GM18868 (cell line): ENCODE data around the gene BLACAT1.

Source experiments
- ATAC-seq: cut with Tn5 transposase; IDR thresholded peaks from one replicate; pipeline ENCODE4 v1.9.1; 2021; ENCODE audit warnings: mild to moderate bottlenecking, moderate library complexity; ENCODE audit not compliant: unreplicated experiment

BLACAT1 gene

DNA sequence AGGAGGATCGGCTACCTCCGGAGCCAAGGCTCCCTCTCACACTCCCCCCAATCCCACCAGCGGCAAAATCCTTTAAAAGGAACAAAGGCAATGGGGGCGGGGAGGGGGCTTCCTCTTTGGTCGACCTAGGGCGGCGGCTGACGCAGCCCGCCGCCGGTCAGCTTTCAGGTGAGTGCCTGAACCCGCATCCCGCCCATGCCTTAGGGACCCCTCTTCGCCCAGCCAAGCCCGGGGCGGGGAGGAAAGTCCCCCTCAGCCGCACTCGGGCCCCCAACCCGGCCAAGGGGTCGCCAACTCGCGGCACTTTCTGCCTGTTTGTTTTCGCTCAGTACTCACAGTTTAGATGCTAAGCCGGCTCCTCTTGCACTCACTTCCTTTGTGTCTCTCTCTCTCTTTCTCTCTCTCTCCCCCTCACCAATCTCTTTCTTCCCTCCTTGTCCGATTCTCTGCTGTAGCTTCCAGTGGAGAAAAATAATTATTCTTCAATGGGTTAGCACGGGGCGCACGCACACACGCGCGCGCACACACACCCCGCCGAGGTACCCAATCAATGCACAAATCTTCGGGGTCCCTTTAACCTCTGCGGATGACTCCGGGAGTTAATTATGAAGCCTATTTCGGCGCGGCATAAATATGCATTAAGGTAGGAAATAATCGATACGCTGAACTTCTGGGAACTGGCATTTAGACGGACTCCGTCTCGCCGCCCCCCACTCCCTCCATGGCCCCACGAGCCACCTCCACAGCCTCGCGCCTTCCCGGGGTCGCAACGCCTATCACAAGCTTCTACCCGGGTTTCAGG is at the start of gene BLACAT1:
Gene BLACAT1 (minus strand): TSS at position 465 of the 802 bp plus-strand sequence.
- no peak for ATAC-seq

DNA sequence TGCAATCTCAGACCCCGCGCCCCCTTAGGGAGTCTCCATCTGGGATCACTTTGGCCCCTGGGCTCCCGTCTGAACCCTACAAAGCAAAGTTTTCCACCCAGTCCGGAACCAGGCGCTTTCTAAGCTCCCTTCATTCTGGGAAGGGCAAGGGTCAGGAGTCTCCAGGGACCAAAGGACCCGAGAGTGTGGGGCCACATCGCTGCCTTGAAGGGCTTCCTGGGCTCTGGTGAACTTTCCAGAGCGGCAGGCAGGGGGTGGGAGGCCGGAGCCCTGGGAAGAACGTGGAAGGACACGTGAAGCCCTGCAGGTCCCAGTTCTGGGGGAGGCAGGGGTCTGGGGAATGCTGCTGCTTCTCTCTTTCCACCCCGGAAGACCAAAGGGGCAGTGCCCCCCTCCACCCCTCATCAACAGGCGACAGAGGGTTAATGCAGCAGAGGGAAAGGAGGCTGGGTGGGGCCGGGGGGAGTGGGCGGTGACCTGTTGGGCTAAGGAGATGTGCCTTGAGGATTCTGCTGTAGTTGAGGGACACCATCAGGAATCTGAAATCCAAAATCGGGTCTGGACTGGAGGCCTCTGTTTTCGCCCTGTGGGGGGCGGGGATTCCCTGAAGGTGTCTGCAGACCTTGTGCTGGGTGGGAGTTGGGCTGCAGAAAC is 49.4 kb upstream of the BLACAT1 start:
- ATAC-seq = no peak

DNA sequence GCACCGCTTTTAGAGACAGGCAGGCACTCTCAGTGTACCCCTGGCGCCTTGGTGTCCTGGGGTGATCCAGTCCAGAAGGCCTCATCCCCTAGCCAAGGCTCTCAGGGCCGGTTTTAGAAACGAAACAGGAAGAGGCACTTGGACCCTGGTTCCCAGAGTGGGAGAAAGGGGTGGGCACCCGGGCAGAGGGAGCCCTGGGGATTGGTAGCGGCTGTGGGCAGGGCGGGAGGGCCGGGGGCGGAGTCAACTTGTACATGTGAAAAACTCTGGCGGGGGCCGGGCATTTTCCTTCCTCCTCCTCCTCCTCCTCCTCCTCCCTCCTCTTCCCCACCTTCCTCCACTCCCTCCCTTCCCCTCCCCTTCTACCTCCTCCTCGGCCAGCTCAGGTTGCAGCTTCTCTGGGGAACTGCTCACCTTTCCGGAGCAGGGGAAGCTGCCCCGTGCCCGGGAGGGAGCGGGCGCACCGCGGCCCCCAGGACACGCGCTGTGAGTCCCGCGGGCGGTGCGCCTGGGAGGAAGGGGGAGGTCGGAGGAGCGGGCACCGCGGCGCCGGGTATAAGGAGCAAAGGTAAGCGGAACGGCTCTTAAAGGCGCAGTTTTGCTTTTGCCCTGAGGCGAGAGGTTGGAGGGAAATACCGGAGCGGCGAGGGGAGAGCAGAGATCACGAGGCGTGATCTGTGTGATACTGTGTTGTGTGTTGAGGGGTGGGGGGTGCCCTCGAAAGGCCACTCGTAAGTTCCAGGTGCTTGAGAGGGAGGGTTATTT is 48.6 kb upstream of the BLACAT1 start, which contains the start of gene CDK18:
Gene CDK18 (plus strand): TSS at position 359 of the 765 bp plus-strand sequence. CDS start 18,499 bp downstream, outside the sequence.
- no peak for ATAC-seq

DNA sequence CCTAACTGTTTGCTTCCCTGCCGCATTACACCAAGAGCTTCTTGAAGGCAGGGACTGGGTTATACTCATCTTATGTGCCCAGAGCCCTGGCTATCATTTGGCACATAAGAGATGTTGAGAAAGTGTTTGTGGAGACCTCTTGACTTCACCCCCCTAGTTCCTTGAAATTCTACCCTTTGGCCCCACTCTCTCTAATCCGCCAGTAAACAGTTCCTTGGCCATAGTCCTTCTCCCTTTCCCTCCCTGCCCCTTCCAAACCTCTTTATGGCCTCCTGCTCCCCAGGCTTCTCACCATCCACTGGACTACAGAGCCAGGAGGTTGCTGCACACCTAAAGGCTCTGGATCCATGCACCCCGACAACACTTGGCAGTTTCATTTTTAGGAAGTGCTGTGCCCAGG is 47.1 kb upstream of the BLACAT1 start:
- ATAC-seq = no peak

DNA sequence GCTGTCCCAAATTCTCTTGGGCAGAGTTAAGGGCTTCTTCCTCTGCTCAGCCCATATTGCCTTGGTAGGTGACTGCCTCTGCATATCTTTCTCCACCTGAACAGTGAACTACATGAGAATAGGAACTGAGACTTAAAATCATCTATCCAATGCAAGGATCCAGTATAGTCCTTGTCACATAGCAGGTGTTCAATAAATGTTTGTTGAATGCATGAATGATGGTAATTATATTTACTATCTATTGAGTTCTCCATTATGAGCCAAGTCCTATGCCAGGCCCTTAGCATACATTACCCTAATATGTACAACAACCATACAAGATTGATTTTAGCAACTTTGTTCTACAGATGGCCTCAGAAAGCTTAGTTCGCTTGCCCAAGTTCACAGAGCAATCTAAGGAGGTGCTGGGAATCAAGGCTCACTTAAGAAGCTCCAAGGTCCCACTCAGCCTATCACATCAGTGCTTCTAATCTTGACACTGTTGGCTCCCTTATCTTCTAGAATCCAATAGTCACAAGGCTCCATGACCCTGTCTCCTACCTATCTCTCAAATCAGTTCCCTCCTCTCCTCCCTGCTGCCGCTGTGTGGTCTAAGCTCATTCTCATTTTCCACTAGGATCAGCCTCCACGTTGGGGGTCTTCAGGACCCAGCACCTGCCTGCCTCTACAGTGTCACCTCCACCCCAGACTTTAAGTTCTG is 46.4 kb upstream of the BLACAT1 start:
- no peak for ATAC-seq

DNA sequence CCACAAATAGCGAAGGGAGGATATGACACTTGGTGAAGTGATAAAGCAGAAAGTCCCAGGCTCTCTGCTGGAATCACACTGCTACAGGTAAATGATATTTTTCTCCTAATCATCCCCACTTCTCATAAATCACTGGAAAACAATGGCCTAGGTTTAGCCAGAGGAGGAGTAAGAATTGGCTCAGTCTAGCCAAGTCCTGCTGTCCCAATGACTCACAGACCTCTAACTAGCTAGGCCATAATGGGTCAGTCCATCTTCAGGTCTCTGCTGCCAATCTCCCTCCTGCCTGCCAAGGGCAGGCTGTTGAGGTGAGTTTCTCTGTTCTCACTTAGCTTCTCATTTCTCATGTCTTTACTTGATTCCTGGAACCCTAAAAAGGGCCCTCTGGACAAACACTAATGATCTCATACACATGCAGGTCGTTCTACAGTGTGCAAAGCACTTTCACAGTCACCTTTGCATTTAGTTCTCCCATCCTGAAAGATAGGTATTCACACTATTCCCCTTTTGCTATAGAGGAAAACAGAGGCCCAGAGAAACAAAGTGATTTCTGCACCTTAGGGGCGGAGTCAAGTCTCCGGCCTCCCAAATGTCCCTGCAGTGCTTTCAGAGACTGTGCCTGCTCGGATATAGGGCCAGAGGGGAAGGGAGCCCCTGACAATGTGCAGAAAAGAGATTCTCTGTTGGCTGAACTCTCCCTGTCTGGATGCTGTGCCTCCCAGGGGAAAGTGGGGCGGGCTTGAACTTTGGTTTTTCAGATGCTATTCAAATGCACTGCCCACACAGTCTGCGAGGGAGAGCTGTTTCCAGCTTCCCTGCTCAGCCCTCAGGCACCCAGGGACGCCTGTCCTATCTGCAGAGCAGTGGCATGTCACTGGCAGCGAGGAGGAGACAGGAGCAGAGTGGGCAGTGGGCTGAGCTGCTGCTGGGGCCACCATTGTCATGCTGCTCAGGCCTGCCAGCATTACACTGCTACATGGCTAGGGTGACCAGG is 44.7 kb upstream of the BLACAT1 start:
- no peak for ATAC-seq

DNA sequence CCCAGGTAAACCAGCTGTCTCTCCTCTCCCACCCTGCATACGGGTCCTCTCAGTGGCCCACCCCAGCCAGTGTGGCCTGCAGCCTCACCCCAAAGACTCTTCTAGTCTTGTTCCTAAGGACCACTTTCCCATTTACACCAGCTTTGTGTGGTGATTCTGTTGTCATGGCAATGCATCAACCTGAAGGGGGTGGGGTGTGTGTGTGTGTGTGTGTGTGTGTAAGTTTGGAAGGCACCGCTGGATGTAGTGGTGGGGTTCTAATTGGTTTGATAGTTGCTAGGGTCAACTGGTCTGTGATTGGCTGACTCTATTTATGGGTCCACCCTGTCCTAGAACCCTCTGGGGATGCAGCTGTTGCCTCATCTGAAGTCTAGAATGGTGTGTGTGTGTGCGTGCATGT is 43.9 kb upstream of the BLACAT1 start:
- ATAC-seq = no peak

DNA sequence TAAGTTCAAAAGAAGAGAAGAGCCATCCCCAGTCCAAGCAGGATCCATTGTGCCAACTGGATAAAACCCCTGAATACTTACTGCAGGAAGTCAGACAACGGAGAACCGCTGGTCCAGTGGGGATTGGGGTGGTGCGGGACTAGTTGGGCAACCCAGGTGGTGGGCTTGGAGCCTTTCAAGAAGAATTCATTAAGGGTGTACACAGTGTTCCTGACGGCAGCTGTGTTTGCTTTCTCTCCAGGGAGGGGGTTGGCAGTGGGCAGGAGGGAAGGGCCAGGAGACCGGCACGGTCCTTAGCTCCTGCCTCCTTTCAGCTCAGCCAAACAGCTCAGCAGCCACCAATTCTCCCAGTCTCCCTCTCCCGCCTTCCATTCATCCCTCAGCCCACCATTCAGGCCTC is 41.5 kb upstream of the BLACAT1 start:
- no peak for ATAC-seq

DNA sequence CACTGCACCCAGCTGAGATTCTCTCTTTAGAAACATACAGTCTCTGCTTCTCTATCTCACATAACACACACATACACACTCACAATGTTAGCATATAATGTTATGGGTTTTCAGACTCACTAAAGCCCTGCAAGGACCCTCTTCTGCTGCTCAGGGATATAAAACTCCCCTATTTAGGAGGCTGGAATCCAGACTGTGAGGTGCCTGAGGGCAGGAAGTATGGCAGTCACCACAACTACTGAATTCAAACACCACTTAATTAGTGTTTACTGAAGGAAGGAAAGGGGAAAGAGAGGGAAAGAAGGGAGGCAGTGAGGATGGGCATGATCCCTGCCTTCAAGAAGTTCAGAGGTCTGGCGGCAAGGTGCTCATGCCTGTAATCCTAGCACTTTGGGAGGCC is 40.8 kb upstream of the BLACAT1 start:
- ATAC-seq = no peak

DNA sequence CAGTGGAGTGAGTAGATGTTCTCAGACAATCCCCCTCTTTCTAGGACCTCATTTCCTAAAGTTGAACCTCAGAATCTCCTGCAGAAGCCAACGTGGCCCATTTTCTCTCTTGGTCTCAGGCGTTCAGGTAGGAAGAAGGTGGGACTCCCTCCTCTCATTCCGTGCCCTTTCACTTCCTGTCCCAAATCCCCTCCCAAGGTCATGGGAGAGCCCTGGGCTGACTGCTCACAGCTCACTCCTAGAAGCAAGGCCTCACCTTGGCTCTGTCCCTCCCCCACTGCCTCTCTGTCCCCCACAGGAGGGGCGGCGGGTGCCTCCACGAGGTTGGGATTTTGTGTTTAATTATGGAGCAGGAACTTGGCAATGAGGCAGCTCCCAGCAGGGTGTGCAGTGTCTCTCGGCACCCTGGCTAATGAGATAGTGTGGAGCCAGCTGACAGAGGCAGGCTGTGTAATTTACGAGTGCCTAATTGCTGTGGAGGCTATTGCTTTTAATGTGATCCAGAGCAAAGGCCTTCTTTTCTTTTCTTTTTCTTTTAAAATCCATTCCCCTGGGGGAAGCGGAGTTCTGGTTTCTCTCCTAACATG is 39.5 kb upstream of the BLACAT1 start:
- no peak for ATAC-seq

DNA sequence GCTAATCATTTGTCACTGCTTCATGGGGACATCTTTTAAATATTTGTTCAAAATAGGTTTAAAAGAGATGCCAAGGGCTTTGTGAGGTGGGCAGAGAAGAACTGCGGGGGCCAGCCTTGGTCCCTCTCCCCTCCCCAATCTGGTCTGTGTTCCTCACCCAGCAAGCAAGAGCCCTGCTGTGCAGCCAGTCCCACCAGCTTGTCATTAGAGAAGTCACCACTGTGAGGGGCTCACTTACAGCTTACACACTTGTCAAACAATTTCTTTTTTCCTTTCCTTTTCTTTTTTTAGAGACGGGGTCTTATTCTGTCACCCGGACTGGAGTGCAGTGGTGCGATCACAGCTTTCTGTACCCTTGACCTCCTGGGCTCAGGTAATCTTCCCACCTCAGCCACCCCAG is 38.3 kb upstream of the BLACAT1 start:
- ATAC-seq = no peak

DNA sequence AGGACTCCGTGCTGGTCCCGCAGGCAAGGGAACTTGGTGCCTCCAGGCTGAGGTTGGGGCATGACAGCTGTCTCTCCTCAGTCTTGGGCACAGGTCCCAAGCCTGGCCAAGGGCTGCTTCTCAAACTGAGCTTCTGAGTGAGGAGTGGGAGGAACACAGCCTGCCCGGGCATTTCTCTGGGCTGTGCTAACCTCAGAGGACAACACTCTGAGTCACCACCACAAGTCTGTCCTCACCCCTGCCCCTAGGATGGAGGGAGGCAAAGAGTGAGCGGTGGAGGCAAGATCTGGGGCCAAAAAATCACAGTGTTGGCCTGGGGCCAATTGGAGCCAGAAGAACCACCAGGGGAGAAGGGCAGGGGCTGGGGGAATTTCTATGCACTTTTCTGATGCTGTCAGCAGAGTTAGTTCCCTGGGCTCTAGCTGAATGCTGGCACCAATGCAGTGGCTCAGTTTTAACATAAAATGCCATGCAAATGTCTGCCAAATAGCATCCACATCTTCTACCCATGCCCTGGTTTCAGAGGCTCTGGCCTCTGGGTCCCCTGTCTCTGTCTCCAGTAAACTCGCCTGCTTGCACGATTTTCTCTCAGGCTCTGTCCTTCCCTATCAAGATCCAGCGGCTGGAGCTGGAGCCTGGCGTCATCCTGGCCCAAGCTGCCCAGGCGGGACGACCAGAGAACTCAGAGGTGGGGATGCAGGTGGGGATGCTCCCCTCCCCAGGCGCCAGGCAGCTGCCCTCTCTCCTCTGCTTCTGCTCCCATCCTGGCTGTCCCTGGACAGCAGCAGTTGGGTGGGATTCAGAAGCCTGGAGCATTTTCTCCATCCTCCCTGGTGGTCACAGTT is 37.6 kb upstream of the BLACAT1 start:
- no peak for ATAC-seq

DNA sequence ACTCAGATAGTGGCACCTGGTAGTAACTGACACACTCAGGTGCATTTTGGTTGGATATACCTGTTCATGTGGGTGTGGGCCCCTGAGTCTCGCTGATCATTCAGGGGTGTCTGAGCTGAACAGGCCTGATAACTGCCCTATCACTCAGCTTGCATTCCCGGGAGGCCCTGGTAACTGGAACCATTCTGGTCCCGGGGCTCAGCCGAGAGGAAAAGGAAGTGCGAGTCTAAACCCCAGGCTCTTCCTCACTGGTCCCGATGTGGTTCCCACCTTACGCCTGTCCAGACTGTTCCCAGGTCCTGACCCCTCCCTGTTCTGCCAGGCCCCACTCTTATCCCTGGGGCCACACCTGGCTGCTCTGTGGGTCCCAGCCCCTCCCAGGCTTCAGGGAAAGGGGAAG is 36.9 kb upstream of the BLACAT1 start:
- ATAC-seq = no peak

DNA sequence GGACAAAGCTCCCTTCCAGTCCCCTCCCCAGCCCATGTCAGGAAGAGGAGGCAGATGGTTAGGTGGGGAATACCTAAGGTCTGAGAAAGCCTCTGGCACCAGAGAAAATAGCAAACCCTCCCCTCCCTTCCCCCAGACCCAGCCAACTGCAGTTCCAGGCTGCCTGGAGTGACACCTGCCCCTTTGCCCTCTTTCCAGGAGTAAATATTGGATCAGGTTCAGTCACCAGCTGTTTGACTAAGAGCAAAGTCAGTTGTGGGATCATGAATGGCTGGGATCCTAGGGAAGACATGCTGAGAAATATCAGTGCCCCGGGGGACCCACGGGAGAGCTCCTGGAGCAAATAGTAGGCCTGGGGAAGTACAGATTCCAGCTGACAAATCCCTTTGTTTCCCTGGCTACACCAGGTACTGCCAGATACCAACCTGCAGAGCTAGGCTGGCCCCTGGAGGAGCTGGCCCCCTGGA is 36.4 kb upstream of the BLACAT1 start:
- no peak for ATAC-seq

DNA sequence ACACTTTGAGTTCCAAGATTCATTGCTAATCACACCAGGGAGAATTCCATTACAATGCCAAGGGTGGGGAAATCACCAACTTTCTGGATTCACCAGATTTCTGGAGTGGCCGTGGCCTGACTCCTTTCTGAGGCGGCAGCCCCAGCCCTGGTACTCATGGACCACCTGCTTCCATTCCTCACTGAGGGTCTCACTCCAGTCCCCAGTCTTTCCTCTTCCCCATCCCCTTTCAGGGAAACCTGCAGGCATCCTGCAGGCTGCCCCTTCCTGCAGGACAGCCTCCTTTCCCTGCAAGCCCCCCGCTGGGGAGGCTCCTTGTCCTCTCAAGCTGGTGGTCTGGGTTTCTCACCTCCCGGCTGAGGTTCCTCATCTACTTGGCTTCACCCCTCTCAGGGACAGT is 35.9 kb upstream of the BLACAT1 start:
- ATAC-seq = no peak

DNA sequence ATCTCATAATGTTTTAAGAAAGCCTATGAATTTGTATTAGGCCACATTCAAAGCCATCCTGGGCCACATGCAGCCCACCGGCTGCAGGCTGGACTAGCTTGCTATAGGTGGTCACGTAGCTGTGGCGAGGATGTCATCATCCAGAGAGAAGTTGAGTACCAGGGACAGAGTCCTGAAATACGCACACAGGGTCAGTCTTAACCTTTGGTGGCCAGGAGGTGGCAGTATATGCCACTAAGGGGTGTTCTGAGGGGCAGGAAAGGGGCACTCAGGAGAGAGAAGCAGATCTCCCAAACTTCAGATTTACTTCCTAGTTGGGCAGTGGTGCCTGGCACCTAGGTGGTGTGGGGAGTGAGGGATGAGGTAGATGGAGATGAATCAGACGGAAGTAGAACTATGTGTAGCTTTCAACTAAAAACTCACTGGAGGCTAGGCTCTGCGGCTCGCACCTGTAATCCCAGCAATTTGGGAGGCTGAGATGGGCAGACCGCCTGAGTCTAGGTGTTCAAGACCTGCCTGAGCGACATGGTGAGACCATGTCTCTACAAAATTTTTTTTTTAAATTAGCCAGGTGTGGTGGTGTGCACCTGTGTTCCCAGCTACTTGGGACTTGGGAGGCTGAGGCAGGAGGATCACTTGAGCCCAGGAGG is 32.4 kb upstream of the BLACAT1 start:
- no peak for ATAC-seq

DNA sequence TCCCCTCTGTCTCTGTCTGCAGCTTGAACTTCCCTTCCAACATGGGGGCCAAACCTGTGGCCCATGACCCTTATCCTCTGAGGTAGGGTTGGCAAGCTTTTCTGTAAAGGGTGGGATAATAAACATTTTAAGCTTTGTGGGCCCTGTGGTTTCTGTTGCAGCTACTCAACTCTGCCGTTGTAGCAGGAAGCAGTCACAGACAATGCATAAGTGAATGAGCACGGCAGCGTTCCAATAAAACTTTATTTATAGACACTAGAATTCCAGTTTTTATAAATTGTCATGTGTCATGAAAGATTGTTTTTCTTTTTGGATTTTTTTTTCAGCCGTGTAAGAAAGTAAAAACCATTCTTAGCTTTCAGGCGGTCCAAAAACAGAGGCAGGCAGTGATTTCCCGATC is 30.4 kb upstream of the BLACAT1 start:
- no peak for ATAC-seq
